GM10266 (cell line): ENCODE data around the gene RAB11A.
"Not testable (repeated sequence)": the region's sequence is repeated elsewhere in the genome, so short reads cannot be mapped to it uniquely, and the experiment has no call there.

ENCODE experiments used
- DNase-seq: peaks from one replicate; pipeline ENCODE4 v3.0.0; 2012; ENCODE audit errors: extremely low spot score
- CTCF ChIP-seq: IDR thresholded peaks from 2 replicates; pipeline ENCODE4 v1.5.1; 2012; ENCODE audit warnings: mild to moderate bottlenecking, low read depth; ENCODE audit not compliant: control insufficient read depth, insufficient read depth; ENCODE audit errors: missing control alignments

The RAB11A gene

GRCh38 chr15:65863106-65863505 is 6.2 kb upstream of the RAB11A start:
- no peak for TF ChIP-seq CTCF
- DNase-seq, result no peak

- DNase-seq, result no peak
- no peak for TF ChIP-seq CTCF
Measured at GRCh38 chr15:65867244-65867643, 2.0 kb upstream of the RAB11A start.

- DNase-seq, result not testable (repeated sequence)
Measured at GRCh38 chr15:65867933-65868332, 1.4 kb upstream of the RAB11A start.

- DNase-seq, result no peak
- no peak for TF ChIP-seq CTCF
Measured at GRCh38 chr15:65868546-65869125, 655 bp upstream of the RAB11A start.

GRCh38 chr15:65869954-65870871 is 922 bp downstream of the RAB11A start:
- TF ChIP-seq CTCF, result peak; percentile 15
- no peak for DNase-seq

- TF ChIP-seq CTCF, result no peak
- DNase-seq, result peak; percentile 42
Measured at GRCh38 chr15:65870889-65871533, 1.7 kb downstream of the RAB11A start.

- DNase-seq, result not testable (repeated sequence)
Measured at GRCh38 chr15:65871886-65872285, 2.6 kb downstream of the RAB11A start.

- DNase-seq, result not testable (repeated sequence)
Measured at GRCh38 chr15:65872596-65872995, 3.3 kb downstream of the RAB11A start.
